ENCODE data around the gene TBX21. TPM values are rescaled to one million over a fixed set of nuclear protein-coding genes. Genes with fewer than 3 reads are reported as not detected.

The TBX21 gene
- total RNA-seq, 2 experiments from 2014 or later, result 58.3 to 61.1 TPM

GRCh38 chr17:47728214-47728877 is 4.7 kb upstream of the TBX21 start:
- no peak overlapping the region for H3K4me3 Mint-ChIP-seq
- POLR2A ChIA-PET, result interaction anchor here (1.0 to 19.8 kb wide), 5 partner anchors 8 to 31 kb away, joined by 3 to 463 read pairs (median 4); partner anchors contain the start of gene TBKBP1
- no peaks in the 10 kb centered on the region for H3K9me3 Mint-ChIP-seq
- H3K27me3 Mint-ChIP-seq, result no peaks in the 10 kb centered on the region
- CTCF ChIA-PET, result interaction anchor here (6.8 kb wide), 1 partner anchor 30 kb away, joined by 135 read pairs; no protein-coding TSS in a partner anchor
- no peaks in the 10 kb centered on the region for H3K36me3 Mint-ChIP-seq (ENCODE audit: low read depth)
- no peak for DNase-seq
- H3K27ac Mint-ChIP-seq, result no peak overlapping the region
- H3K4me1 Mint-ChIP-seq, result peaks cover 81% of the 10 kb centered on the region

DNA sequence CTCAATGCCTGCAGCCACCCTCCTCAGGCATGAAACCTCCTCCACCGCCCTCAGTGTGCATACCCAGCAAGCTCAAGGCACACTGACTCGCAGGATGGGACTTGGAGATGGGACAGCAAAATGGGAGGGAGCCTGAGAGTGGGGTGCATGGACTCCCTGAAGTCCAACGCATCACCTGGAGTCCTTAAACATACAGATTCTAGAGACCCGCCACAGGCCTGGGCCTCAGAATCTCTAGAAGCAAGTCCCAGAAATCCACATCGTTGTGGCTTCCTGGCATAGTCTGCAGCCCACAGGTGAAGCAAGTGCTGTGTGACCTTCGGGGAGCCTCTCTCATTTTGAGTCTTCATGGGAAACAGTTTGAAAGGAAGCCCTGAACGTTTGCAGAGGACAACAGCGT is 3.6 kb upstream of the TBX21 start:
- ChIA-PET POLR2A (interaction anchor here (1.3 to 19.8 kb wide), 3 partner anchors 11 to 32 kb away, joined by 3 to 463 read pairs (median 71); partner anchors contain the start of gene TBKBP1), CTCF (interaction anchor here (0.7 to 6.8 kb wide), 2 partner anchors 13 to 31 kb away, joined by 3 to 135 read pairs; no protein-coding TSS in a partner anchor)
- no peak for DNase-seq
- Mint-ChIP-seq H3K27me3 (no peaks in the 10 kb centered on the region), H3K27ac (peak overlapping the region; percentile 51), H3K4me1 (peaks cover 77% of the 10 kb centered on the region), H3K36me3 (ENCODE audit: low read depth) (peaks cover 7% of the 10 kb centered on the region), H3K9me3 (no peaks in the 10 kb centered on the region), H3K4me3 (no peak overlapping the region)

GRCh38 chr17:47730681-47731080 is 2.4 kb upstream of the TBX21 start:
- DNase-seq, result no peak
- Mint-ChIP-seq H3K4me1 (peaks cover 71% of the 10 kb centered on the region), H3K9me3 (no peaks in the 10 kb centered on the region), H3K36me3 (ENCODE audit: low read depth) (peaks cover 18% of the 10 kb centered on the region), H3K4me3 (no peak overlapping the region), H3K27ac (no peak overlapping the region), H3K27me3 (no peaks in the 10 kb centered on the region)
- ChIA-PET POLR2A (interaction anchor here (3.1 to 19.8 kb wide), 3 partner anchors 9 to 33 kb away, joined by 28 to 463 read pairs (median 71); partner anchors contain the start of gene TBKBP1), CTCF (interaction anchor here (1.2 to 6.8 kb wide), 4 partner anchors 12 to 32 kb away, joined by 4 to 135 read pairs (median 24); no protein-coding TSS in a partner anchor)

DNA sequence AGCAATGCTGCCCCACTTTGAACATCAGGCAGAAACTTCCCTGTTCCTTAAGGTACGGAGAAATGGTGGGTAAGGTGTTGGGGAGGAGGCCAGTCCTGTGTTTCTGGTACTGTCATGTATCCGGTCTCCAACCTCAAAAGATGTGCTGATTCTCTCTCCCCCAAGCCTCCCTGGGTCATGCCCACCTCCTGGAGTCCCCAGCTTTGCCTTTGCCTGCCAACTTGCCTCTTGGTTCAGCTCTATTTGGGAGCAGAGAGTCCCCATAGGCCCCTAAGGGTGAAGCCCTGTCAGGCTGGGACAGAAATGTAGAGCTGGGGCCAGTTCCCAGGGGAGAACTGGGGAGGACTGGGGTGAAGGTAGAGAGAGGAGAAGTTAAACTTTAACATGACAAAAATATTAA is 1.6 kb upstream of the TBX21 start:
- no peak overlapping the region for H3K4me3 Mint-ChIP-seq
- H3K27me3 Mint-ChIP-seq, result no peaks in the 10 kb centered on the region
- peaks cover 71% of the 10 kb centered on the region for H3K4me1 Mint-ChIP-seq
- DNase-seq, result no peak
- H3K36me3 Mint-ChIP-seq (ENCODE audit: low read depth), result peaks cover 25% of the 10 kb centered on the region
- peak overlapping the region; percentile 37 for H3K27ac Mint-ChIP-seq
- ChIA-PET POLR2A (interaction anchor here (1.0 to 19.8 kb wide), 4 partner anchors 10 to 54 kb away, joined by 3 to 463 read pairs (median 50); partner anchors contain the start of gene TBKBP1), CTCF (interaction anchor here (1.2 to 6.8 kb wide), 5 partner anchors 12 to 37 kb away, joined by 4 to 135 read pairs (median 7); partner anchors contain the start of gene TBKBP1)
- no peaks in the 10 kb centered on the region for H3K9me3 Mint-ChIP-seq

DNA sequence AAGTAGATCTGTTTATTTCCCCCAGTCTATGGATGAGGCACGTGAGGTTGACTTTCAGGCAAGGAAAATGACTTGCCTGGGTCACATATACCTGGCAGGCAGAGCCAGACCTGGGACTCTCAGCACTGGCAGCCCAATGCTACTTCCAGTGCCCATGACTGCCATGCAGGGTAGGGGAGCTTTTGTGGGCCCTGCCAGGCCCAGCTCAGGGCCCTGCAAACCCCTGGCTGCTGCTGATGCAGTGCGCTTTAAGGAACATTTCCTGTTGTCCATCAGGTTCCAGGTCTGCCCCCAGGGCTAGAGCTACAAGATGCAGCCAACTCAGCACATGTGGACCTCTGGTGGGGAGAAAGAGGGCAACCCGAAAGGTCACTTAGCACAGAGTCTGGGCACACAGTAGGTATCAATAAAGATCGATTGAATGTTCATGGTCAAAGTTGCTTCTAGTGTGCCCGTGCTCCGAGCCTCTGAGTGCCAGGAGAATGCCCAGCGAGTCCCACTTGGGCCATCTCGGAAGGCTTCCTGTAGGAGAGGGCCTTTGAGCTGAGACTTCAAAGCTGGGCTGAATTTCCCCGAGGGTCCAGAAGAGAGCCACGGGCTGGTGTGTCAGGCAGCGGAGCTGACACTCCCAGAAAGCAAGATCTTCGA is 513 bp upstream of the TBX21 start:
- Mint-ChIP-seq H3K36me3 (ENCODE audit: low read depth) (peaks cover 34% of the 10 kb centered on the region), H3K9me3 (no peaks in the 10 kb centered on the region), H3K27ac (peak overlapping the region; percentile 83), H3K27me3 (no peaks in the 10 kb centered on the region), H3K4me1 (peaks cover 72% of the 10 kb centered on the region), H3K4me3 (peak overlapping the region; percentile 75)
- CTCF ChIA-PET, result interaction anchor here (0.7 to 6.8 kb wide), 17 partner anchors 8 to 83 kb away, joined by 3 to 135 read pairs (median 7); partner anchors contain the start of genes KPNB1 and TBKBP1
- POLR2A ChIA-PET, result interaction anchor here (0.5 to 19.8 kb wide), 20 partner anchors 8 to 235 kb away, joined by 3 to 463 read pairs (median 6); partner anchors contain the start of genes KPNB1, LRRC46, MRPL10 and TBKBP1
- no peak for DNase-seq

DNA sequence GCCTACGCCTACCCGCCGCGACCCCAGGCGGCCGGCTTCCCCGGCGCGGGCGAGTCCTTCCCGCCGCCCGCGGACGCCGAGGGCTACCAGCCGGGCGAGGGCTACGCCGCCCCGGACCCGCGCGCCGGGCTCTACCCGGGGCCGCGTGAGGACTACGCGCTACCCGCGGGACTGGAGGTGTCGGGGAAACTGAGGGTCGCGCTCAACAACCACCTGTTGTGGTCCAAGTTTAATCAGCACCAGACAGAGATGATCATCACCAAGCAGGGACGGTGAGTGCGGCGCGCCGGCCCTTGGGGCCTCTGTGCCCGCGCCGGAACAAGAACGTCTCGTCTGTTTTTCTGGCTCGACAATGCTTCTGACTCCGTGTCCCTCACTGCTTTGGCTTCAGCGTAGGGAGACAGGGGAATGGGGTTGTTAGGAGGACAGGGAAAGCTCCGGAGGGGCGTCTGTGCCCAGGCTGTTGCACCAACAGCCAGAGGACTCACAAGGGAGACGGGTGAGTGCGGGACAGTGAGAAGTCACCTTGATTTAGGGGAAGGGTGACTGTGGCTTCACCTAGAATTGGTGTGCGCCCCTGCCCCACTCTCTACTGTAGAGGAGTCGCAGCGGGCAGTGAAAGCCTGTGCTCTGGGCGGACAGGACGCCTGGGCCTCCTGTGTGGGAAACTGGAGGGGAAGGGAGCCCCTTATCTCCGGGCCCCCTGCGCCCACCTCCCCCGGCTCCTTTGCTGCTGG is 806 bp downstream of the TBX21 start:
- Mint-ChIP-seq H3K9me3 (no peaks in the 10 kb centered on the region), H3K4me1 (peaks cover 65% of the 10 kb centered on the region), H3K4me3 (peak overlapping the region; percentile 100), H3K36me3 (ENCODE audit: low read depth) (peaks cover 39% of the 10 kb centered on the region), H3K27me3 (no peaks in the 10 kb centered on the region), H3K27ac (peak overlapping the region; percentile 99)
- CTCF ChIA-PET, result interaction anchor here (0.9 to 11.0 kb wide), 14 partner anchors 9 to 84 kb away, joined by 4 to 135 read pairs (median 8); partner anchors contain the start of genes KPNB1 and TBKBP1
- peak; percentile 34 for DNase-seq
- POLR2A ChIA-PET, result interaction anchor here (0.9 to 19.8 kb wide), 16 partner anchors 8 to 162 kb away, joined by 3 to 463 read pairs (median 4); partner anchors contain the start of genes KPNB1 and TBKBP1

DNA sequence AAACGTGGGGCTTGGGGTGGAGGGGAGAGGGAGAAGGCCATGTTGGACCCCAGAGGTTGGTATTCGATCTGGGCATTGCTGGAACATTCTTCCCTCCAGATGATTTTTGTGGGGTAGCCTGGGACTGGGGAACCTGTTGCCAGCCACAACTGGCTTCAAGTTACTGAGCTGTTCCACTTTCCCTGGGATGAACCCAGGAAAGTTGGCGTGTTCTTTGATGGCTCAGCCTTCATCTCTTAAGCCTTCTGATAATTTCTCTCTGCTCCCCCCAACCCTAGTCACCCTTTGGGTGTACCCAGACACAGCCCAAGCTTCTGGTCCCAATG is 2.1 kb downstream of the TBX21 start:
- ChIA-PET CTCF (interaction anchor here (11.0 kb wide), 1 partner anchor 36 kb away, joined by 116 read pairs; no protein-coding TSS in a partner anchor), POLR2A (interaction anchor here (0.6 to 19.8 kb wide), 10 partner anchors 10 to 96 kb away, joined by 3 to 463 read pairs (median 4); partner anchors contain the start of genes KPNB1, LRRC46, MRPL10 and TBKBP1)
- Mint-ChIP-seq H3K9me3 (no peaks in the 10 kb centered on the region), H3K27me3 (no peaks in the 10 kb centered on the region), H3K4me1 (peaks cover 60% of the 10 kb centered on the region), H3K4me3 (peak overlapping the region; percentile 100), H3K36me3 (ENCODE audit: low read depth) (peaks cover 45% of the 10 kb centered on the region), H3K27ac (peak overlapping the region; percentile 99)
- no peak for DNase-seq

- peak; percentile 42 for DNase-seq
- ChIA-PET POLR2A (interaction anchor here (0.6 to 19.8 kb wide), 12 partner anchors 7 to 160 kb away, joined by 3 to 463 read pairs (median 4); partner anchors contain the start of genes KPNB1, LRRC46, MRPL10 and TBKBP1), CTCF (interaction anchor here (1.9 to 11.0 kb wide), 2 partner anchors 29 to 37 kb away, joined by 5 to 116 read pairs; no protein-coding TSS in a partner anchor)
- Mint-ChIP-seq H3K4me1 (peaks cover 61% of the 10 kb centered on the region), H3K9me3 (no peaks in the 10 kb centered on the region), H3K36me3 (ENCODE audit: low read depth) (peaks cover 47% of the 10 kb centered on the region), H3K27ac (peak overlapping the region; percentile 99), H3K27me3 (no peaks in the 10 kb centered on the region), H3K4me3 (peak overlapping the region; percentile 100)
Observed at GRCh38 chr17:47735536-47736011, 2.5 kb downstream of the TBX21 start.

GRCh38 chr17:47736501-47737495 is 3.8 kb downstream of the TBX21 start:
- Mint-ChIP-seq H3K36me3 (ENCODE audit: low read depth) (peaks cover 58% of the 10 kb centered on the region), H3K4me1 (peaks cover 63% of the 10 kb centered on the region), H3K4me3 (peak overlapping the region; percentile 100), H3K27me3 (no peaks in the 10 kb centered on the region), H3K27ac (peak overlapping the region; percentile 99), H3K9me3 (no peaks in the 10 kb centered on the region)
- ChIA-PET POLR2A (interaction anchor here (0.8 to 19.8 kb wide), 10 partner anchors 9 to 159 kb away, joined by 3 to 463 read pairs (median 4); partner anchors contain the start of genes KPNB1 and TBKBP1), CTCF (interaction anchor here (0.6 to 11.0 kb wide), 4 partner anchors 12 to 56 kb away, joined by 3 to 116 read pairs (median 4); no protein-coding TSS in a partner anchor)
- DNase-seq, result peak; percentile 16

DNA sequence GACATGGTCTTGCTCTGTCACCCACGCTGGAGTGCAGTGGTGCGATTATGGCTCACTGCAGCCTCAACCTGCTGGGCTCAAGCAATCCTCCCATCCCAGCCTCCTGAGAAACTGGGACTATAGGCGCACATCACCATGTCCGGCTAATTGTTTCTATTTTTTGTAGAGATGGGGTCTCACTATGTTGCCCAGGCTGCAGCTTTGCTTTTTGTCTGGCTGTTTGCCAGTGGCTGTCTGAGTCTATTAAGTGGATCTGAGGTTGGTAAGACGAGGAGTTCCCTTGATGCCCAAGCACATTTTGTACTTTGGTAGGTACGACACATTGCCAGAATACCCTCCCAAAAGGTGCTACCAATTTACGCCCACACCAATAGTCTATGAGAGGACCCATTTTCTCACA is 5.1 kb downstream of the TBX21 start:
- Mint-ChIP-seq H3K4me3 (no peak overlapping the region), H3K27ac (no peak overlapping the region), H3K9me3 (no peaks in the 10 kb centered on the region), H3K36me3 (ENCODE audit: low read depth) (peaks cover 63% of the 10 kb centered on the region), H3K27me3 (no peaks in the 10 kb centered on the region), H3K4me1 (peaks cover 63% of the 10 kb centered on the region)
- DNase-seq, result no peak
- ChIA-PET POLR2A (interaction anchor here (0.9 to 19.8 kb wide), 3 partner anchors 41 to 89 kb away, joined by 4 to 463 read pairs (median 38); partner anchors contain the start of genes KPNB1 and TBKBP1), CTCF (interaction anchor here (11.0 kb wide), 1 partner anchor 39 kb away, joined by 116 read pairs; no protein-coding TSS in a partner anchor)

DNA sequence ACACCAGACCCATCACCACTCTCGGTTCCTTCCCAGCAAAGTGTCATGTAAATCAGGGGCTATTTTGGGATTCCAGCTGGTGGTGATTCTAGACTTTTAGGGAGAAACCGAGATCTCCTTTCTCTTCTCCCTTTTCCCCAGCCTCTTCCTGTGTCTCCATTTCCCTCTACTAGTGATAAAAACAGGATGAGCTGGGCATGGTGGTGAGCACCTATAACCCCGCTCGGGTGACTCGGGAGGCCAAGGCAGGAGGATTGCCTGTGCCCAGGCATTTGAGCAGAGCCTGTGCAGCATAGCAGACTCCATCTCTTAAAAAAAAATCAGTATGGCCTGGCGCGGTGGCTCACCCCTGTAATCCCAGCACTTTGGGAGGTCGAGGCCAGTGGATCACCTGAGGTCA is 6.1 kb downstream of the TBX21 start:
- POLR2A ChIA-PET, result interaction anchor here (19.8 kb wide), 1 partner anchor 42 kb away, joined by 463 read pairs; the partner anchor contains the start of gene TBKBP1
- H3K4me3 Mint-ChIP-seq, result no peak overlapping the region

More for the DNA sequence above, 6.1 kb downstream of the TBX21 start:
- peaks cover 64% of the 10 kb centered on the region for H3K36me3 Mint-ChIP-seq (ENCODE audit: low read depth)
- peaks cover 69% of the 10 kb centered on the region for H3K4me1 Mint-ChIP-seq
- H3K27me3 Mint-ChIP-seq, result no peaks in the 10 kb centered on the region
- no peaks in the 10 kb centered on the region for H3K9me3 Mint-ChIP-seq
- H3K27ac Mint-ChIP-seq, result no peak overlapping the region
- CTCF ChIA-PET, result interaction anchor here (11.0 kb wide), 1 partner anchor 40 kb away, joined by 116 read pairs; no protein-coding TSS in a partner anchor
- DNase-seq, result peak; percentile 12

All from activated CD4-positive, alpha-beta memory T cell treated with anti-CD3 and anti-CD28 coated beads, Interleukin-2, amount 10 ng/mL, durations not matched to agents 7 days and 5 days (primary cell).